ENCODE measurements around the gene PNLIPRP1.

Gene PNLIPRP1

DNA sequence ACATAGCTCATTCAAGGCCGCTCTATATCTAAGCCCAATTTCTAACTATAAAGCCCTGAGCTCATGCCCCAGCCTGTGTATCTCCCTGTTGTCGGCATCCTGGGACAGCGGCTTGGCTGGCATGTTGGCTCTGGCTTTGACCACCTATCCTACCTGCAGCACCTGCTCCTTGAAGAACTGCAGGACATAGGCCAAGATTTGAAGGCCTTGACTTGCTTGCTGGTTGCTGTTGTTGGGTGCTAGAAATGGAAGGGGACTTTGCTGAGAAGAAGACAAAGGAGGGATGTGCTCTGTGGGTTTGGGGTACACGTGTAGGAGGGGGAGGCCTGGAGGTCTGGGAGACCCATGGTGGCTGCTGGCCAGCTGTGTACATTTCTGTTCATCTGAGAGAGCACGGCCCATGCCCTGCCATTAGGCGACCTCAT lies 41.1 kb downstream of the PNLIPRP1 start:
- DNase-seq (ENCODE audit: low read depth in 2 of 2), result no peak

- DNase-seq (ENCODE audit: low read depth in 2 of 2), result no peak
Observed at GRCh38 chr10:116632596-116633215, 41.9 kb downstream of the PNLIPRP1 start.

DNA sequence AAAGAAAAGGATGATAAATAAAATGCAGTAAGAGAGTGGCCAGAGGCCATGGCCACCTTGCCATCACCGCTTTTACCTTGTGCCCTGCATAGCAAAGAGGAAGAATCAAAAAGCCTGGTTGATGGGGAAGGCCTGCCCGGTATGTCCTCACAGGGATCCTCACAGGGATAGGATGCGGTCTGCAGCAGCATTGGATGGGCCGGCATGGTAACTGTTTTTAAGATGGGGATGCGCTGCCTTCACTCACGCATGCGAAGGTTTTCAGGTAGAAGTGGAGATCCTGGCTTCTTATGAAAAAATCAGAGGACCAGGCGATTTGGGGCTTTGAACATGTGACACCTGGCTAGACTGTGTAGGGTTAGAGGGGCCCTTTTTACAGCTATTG lies 42.4 kb downstream of the PNLIPRP1 start:
- DNase-seq (ENCODE audit: low read depth in 2 of 2), result no peak

DNA sequence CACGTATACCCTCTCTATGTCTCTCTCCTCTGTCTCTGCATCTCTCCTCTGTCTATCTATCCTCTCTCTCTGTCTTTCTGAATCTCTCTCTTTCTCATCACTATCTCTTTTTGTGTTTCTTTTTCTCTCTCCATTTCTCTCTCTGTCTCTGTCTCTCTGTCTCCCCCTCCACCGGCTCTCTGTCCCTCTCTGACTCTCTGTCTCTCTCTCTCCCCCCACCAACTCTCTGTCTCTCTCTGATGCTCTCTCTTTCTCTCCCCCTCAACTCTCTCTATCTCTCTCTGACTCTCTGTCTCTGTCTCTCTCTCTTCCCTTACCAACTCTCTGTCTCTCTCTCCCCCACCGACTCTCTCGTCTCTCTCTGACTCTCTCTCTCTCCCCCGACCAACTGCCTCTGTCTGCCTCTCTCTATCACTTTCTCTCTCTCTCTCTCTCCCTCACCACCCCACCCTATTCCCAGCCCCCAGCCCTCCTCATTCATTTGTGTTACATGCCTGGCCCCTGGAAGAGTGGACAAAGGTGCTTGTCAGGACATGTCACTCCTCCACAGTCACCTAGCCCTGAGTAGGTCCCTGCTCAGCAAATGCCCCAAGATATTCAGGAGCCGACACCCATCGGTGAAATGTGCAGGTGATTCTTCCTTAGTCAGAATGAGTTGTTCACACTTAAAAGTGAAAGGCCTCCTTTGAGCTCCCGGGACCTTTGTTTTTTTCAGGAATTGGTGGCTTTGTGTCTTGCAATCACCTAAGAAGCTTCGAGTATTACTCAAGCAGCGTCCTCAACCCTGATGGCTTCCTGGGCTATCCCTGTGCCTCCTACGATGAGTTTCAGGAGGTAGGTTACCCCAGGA lies 43.6 kb downstream of the PNLIPRP1 start:
- DNase-seq (ENCODE audit: low read depth in 2 of 2), result no peak

DNA sequence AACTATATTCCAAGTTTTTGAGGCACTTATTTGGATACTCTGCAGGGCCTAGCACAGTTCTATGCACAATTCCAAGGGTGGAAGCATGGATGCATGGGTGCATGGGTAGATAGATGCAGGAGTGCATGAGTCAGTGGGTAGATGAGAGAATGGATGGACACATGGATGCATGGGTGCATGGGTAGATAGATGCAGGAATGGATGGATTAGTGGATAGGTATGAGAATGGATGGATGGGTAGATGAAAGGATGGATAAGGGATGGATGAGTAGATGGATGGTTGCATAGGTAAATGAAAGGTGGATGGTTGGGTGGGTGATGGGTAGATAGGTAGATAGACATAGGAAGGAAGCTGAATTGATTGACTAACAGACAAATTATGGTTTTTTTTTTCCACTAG lies 45.6 kb downstream of the PNLIPRP1 start:
- DNase-seq (ENCODE audit: low read depth in 2 of 2), result no peak

- DNase-seq (ENCODE audit: low read depth in 2 of 2), result no peak
Observed at GRCh38 chr10:116636976-116637375, 46.2 kb downstream of the PNLIPRP1 start.

DNA sequence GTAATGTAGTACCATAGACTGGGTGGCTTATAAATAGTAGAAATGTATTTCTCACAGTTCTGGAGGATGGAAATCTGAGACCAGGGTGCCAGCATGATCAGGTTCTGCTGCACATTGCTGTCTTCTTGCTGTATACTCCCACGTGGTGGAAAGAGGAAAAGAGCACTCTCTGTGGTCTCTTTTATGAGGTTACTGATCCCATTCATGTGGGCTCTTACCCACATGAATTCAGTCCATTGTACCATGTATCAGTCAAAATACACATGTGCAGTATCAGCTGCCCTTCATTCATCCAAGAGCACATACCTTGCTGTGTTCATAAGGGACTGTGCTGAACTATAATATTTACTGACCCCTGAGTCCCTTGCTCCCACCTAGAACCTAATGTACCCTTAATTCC lies 47.1 kb downstream of the PNLIPRP1 start:
- no peak for DNase-seq (ENCODE audit: low read depth in 2 of 2)

DNA sequence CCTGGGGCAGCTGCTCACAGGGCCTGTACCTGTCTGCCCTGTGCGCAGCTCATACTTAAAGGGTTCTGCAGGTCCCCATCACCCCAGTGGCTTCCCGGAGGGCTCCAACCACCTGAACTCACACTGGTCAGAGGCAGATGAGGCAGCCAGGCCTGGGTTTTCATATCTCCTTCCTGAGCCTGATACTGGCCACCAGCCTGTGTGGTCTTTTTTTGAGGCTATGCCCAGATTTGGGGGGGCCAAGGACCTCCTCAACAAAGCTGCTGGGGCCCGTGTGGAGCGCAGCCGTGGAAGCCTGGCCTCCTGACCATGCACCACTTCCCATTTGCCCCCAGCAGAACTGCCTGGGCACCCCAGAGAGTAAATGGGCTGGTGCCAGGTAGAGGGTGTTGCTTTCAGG lies 55.7 kb downstream of the PNLIPRP1 start:
- no peak for DNase-seq (ENCODE audit: low read depth in 2 of 2)

DNA sequence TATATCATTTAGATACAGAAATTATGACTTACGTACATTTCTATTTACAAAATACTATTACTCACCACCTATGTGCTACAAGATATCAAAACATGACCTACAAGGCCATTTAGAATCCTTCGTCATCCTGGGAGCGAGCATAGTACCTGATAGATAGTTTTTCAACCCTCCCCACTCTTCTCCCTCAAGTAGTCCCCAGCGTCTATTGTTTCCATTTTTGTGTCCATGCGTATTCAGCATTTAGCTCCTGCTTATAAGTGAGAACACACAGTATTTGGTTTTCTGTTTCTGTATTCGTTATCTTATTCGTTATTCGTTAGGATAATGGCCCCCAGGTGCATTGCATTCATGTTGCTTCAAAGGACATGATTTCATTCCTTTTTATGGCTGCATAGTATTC lies 58.1 kb downstream of the PNLIPRP1 start:
- DNase-seq (ENCODE audit: low read depth in 2 of 2), result no peak

GRCh38 chr10:116653885-116654284 lies 63.1 kb downstream of the PNLIPRP1 start:
- no peak for DNase-seq (ENCODE audit: low read depth in 2 of 2)

- DNase-seq (ENCODE audit: low read depth in 2 of 2), result no peak
Observed at GRCh38 chr10:116654816-116655215, 64.1 kb downstream of the PNLIPRP1 start.

- DNase-seq (ENCODE audit: low read depth in 2 of 2), result no peak
Observed at GRCh38 chr10:116655568-116655967, 64.8 kb downstream of the PNLIPRP1 start.

- no peak for DNase-seq (ENCODE audit: low read depth in 2 of 2)
Observed at GRCh38 chr10:116656044-116656443, 65.3 kb downstream of the PNLIPRP1 start.

- no peak for DNase-seq (ENCODE audit: low read depth in 2 of 2)
Observed at GRCh38 chr10:116657863-116658551, 67.2 kb downstream of the PNLIPRP1 start.
